Neuronal stem cell (in vitro differentiated cells): Measurements from ENCODE around the gene SYT15.
A peak's percentile ranks its signal among the peaks of the same experiment; 100 is the strongest.

Experiments used
- DNase-seq: peaks from one replicate; pipeline ENCODE4 v3.0.0-alpha.2; 2013; ENCODE audit warnings: low spot score
- H2AFZ ChIP-seq: one replicate; pipeline ENCODE4 v1.6.1; 2013; ENCODE audit warnings: mild to moderate bottlenecking, low read length, inconsistent platforms
- H2AK5ac ChIP-seq: 2 replicates; pipeline ENCODE4 v1.6.1; 2013; ENCODE audit warnings: low read depth, mild to moderate bottlenecking, inconsistent platforms, low read length, moderate library complexity, mixed read lengths
- H2BK120ac ChIP-seq: 2 replicates; pipeline ENCODE4 v1.6.1; 2013; ENCODE audit warnings: low read depth, mild to moderate bottlenecking, inconsistent platforms, low read length, moderate library complexity, mixed read lengths
- H2BK12ac ChIP-seq: one replicate; pipeline ENCODE4 v1.6.1; 2013; ENCODE audit warnings: low read length, inconsistent platforms
- H2BK15ac ChIP-seq: 2 replicates; pipeline ENCODE4 v1.6.1; 2013; ENCODE audit warnings: mild to moderate bottlenecking, low read length, inconsistent platforms, mixed read lengths
- H2BK5ac ChIP-seq: one replicate; pipeline ENCODE4 v1.6.1; 2013; ENCODE audit warnings: inconsistent platforms, mild to moderate bottlenecking, low read length, moderate library complexity
- H3K14ac ChIP-seq: one replicate; pipeline ENCODE4 v1.6.1; 2013; ENCODE audit warnings: low read length, inconsistent platforms
- H3K18ac ChIP-seq: 2 replicates; pipeline ENCODE4 v1.6.1; 2013; ENCODE audit warnings: low read length, inconsistent platforms
- H3K23ac ChIP-seq: 2 replicates; pipeline ENCODE4 v1.6.1; 2013; ENCODE audit warnings: low read depth, mild to moderate bottlenecking, mixed read lengths, low read length, inconsistent platforms; ENCODE audit not compliant: poor library complexity
- H3K27ac ChIP-seq: replicated peaks from 3 replicates; pipeline ENCODE4 v1.5.1; 2013; ENCODE audit warnings: low read length, inconsistent platforms
- H3K27me3 ChIP-seq, 3 experiments: 2 replicates each; pipeline ENCODE4 v1.6.1; 2013; ENCODE audit warnings: low read length in 3 of 3, mild to moderate bottlenecking in 2 of 3, inconsistent platforms in 1 of 3, low read depth in 1 of 3, mixed read lengths in 1 of 3, moderate library complexity in 1 of 3; ENCODE audit not compliant: control insufficient read depth in 3 of 3, insufficient read depth in 3 of 3
- H3K36me3 ChIP-seq, 2 donors: replicated peaks in 1 of 2; 2 replicates each; pipeline ENCODE4 v1.6.1; 2013; ENCODE audit warnings: low read length in 2 of 2; ENCODE audit not compliant: control insufficient read depth in 2 of 2, insufficient read depth in 2 of 2
- H3K4ac ChIP-seq: 2 replicates; pipeline ENCODE4 v1.6.1; 2013; ENCODE audit warnings: inconsistent platforms, mild to moderate bottlenecking, low read length, moderate library complexity
- H3K4me1 ChIP-seq, 2 donors: 1 replicate in 1 of 2; 2 replicates in 1 of 2; pipeline ENCODE4 v1.6.1; 2013; ENCODE audit warnings: low read length in 2 of 2, low read depth in 1 of 2; ENCODE audit not compliant: control insufficient read depth in 2 of 2, insufficient read depth in 1 of 2
- H3K4me2 ChIP-seq: one replicate; pipeline ENCODE4 v1.6.1; 2013; ENCODE audit warnings: mild to moderate bottlenecking, low read length, inconsistent platforms; ENCODE audit not compliant: insufficient read depth, poor library complexity, severe bottlenecking
- H3K4me3 ChIP-seq, 2 donors: 2 replicates each; pipeline ENCODE4 v1.5.1; 2013; ENCODE audit warnings: low read length in 2 of 2, mild to moderate bottlenecking in 2 of 2, inconsistent platforms in 1 of 2, moderate library complexity in 1 of 2
- H3K79me1 ChIP-seq: one replicate; pipeline ENCODE4 v1.6.1; 2013; ENCODE audit warnings: low read depth, mild to moderate bottlenecking, inconsistent platforms, low read length, moderate library complexity
- H3K9ac ChIP-seq: one replicate; pipeline ENCODE4 v1.6.1; 2013; ENCODE audit warnings: mild to moderate bottlenecking, low read depth, low read length, inconsistent platforms; ENCODE audit not compliant: poor library complexity
- H3K9me3 ChIP-seq, 2 donors: replicated peaks in 1 of 2; 2 replicates each; pipeline versions ENCODE3 to v1.6.1; 2013; ENCODE audit warnings: low read length in 2 of 2, mild to moderate bottlenecking in 2 of 2, inconsistent platforms in 1 of 2, low read depth in 1 of 2, mixed read lengths in 1 of 2, moderate library complexity in 1 of 2; ENCODE audit not compliant: control insufficient read depth in 2 of 2, insufficient read depth in 1 of 2
- H4K8ac ChIP-seq: one replicate; pipeline ENCODE4 v1.6.1; 2013; ENCODE audit warnings: low read depth, mild to moderate bottlenecking, inconsistent platforms, low read length, moderate library complexity
- H4K91ac ChIP-seq: one replicate; pipeline ENCODE4 v1.6.1; 2013; ENCODE audit warnings: low read length, low read depth, mild to moderate bottlenecking, inconsistent platforms; ENCODE audit not compliant: poor library complexity
- WGBS, 2 donors: extraction: QIAGEN DNeasy Blood & Tissue Kit; methylation state at CpG; one replicate each; pipeline ENCODE4 v1.1.7; 2013; ENCODE audit warnings: missing lambda C conversion rate in 2 of 2, mixed read lengths in 1 of 2; ENCODE audit not compliant: insufficient read length in 2 of 2, insufficient replicate concordance in 1 of 2; ENCODE audit errors: extremely low coverage in 2 of 2; 5-methylcytosine and 5-hydroxymethylcytosine counted together

SYT15 gene

DNA sequence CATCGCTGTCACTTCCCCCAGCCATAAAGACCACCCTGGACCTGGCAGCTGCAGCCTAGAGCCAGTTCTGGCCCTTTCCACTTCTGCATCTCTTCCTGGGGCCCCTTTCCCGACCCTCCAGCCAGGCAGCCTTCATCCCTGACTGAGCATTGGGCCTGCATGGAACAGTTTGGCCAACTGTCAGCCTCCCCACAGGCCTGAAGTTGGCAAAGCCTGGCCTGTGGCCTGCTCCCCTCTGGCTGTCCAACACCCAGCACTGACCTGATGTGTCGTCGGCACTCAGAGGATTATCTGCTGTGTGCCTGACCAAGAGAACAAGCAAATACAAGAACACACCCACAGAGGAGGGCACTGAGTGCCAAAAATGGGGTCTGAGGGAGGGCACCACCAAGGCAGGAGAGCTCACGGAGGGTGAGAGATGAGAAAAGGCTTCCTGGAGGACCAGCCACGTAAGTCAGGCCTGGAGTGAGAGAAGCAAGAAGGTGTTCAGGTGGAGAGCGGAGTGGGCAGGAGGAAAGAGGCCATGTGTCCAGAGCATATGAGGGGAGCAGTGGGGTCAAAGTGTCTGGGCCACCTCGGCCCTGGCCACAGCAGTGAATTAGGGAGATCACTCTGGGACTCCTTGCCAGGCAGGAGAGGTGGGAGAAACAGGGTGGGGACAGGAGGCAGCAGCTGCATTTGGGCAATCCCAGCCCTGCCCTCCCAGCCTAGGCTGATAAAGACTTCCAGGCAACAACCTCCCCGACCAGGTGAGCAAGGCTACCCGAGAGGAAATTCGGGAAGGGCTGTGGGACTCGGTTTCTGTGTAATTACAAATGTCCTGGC lies 27.0 kb upstream of the SYT15 start:
- no peak overlapping the region for H3K27ac ChIP-seq
- H2AFZ ChIP-seq = no peak overlapping the region
- no peak overlapping the region for H3K9ac ChIP-seq
- H3K4me1 ChIP-seq = peaks cover 2 to 20% of the 10 kb centered on the region in 2 donors
- H2BK120ac ChIP-seq = peak overlapping the region; percentile 8
- H3K79me1 ChIP-seq = peaks cover 2% of the 10 kb centered on the region
- H3K36me3 ChIP-seq = peaks cover 0 to 14% of the 10 kb centered on the region in 2 donors
- no peaks in the 10 kb centered on the region for H3K9me3 ChIP-seq
- H4K8ac ChIP-seq = no peak overlapping the region
- peak overlapping the region; percentile 15 for H3K4ac ChIP-seq
- H4K91ac ChIP-seq = no peak overlapping the region
- H2BK15ac ChIP-seq = peak overlapping the region; percentile 30
- no peak overlapping the region for H3K4me2 ChIP-seq
- peak overlapping the region; percentile 22 for H3K18ac ChIP-seq
- H3K14ac ChIP-seq = peak overlapping the region; percentile 82
- no CpG with 5 or more reads among the region's 12 CpGs for WGBS, 2 donors
- peaks cover 0 to 67% (median 5%) of the 10 kb centered on the region in 3 experiments for H3K27me3 ChIP-seq
- peak overlapping the region; percentile 7 for H2BK5ac ChIP-seq
- no peak overlapping the region for H2BK12ac ChIP-seq
- DNase-seq = no peak
- peak overlapping the region; percentile 62 for H3K23ac ChIP-seq
- no peak overlapping the region for H3K4me3 ChIP-seq
- H2AK5ac ChIP-seq = peak overlapping the region; percentile 38

DNA sequence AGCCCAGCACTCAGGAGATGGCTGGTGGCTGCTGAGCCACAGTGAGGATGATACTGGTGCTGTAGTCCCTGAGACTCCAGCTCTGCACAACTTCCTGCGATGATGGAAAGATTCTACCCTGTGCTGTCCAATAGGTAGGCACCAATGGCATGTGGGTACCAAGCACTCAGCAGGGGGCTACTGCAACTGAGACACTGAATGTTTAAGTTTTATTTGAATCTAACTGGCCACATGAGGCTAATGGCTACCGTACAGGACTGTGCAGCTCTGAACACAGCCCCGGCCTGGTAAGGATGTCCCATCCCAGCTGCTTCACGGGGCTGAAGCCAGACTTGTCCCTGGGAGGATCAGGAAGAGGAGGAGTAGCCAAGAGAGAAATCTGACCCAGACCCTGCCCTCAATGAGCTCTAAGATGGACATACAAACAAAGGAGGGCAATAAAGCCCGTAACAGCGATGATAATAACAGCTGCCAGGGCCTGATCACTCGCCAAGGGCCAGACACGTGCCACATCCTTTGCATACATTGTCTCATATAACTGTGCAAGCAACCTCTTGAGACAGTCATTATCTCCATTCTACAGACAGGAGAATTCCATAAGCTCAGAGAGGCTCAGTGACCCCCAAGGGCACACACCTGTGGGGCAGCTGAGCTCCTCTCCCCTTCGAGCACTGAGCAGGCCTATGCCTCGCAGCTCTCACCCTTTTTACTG lies 26.2 kb upstream of the SYT15 start:
- Histone ChIP-seq H3K18ac (peak overlapping the region; percentile 0), H4K91ac (no peak overlapping the region), H3K9me3 (peaks cover 0 to 4% of the 10 kb centered on the region in 2 donors), H3K4me1 (peaks cover 2 to 21% of the 10 kb centered on the region in 2 donors), H2AFZ (no peak overlapping the region), H3K9ac (no peak overlapping the region), H3K27ac (no peak overlapping the region), H3K14ac (peak overlapping the region; percentile 25), H3K79me1 (peaks cover 2% of the 10 kb centered on the region), H2BK12ac (no peak overlapping the region), H4K8ac (no peak overlapping the region), H3K36me3 (peaks cover 0 to 14% of the 10 kb centered on the region in 2 donors), H3K4ac (no peak overlapping the region), H2BK120ac (peak overlapping the region; percentile 2), H2AK5ac (peak overlapping the region; percentile 56), H3K23ac (peak overlapping the region; percentile 62), H3K4me3 (no peak overlapping the region), H2BK15ac (peak overlapping the region; percentile 30), H3K27me3 (peaks cover 0 to 74% (median 9%) of the 10 kb centered on the region in 3 experiments), H2BK5ac (peak overlapping the region; percentile 76), H3K4me2 (no peak overlapping the region)
- no CpG with 5 or more reads among the region's 10 CpGs for WGBS, 2 donors
- no peak for DNase-seq

DNA sequence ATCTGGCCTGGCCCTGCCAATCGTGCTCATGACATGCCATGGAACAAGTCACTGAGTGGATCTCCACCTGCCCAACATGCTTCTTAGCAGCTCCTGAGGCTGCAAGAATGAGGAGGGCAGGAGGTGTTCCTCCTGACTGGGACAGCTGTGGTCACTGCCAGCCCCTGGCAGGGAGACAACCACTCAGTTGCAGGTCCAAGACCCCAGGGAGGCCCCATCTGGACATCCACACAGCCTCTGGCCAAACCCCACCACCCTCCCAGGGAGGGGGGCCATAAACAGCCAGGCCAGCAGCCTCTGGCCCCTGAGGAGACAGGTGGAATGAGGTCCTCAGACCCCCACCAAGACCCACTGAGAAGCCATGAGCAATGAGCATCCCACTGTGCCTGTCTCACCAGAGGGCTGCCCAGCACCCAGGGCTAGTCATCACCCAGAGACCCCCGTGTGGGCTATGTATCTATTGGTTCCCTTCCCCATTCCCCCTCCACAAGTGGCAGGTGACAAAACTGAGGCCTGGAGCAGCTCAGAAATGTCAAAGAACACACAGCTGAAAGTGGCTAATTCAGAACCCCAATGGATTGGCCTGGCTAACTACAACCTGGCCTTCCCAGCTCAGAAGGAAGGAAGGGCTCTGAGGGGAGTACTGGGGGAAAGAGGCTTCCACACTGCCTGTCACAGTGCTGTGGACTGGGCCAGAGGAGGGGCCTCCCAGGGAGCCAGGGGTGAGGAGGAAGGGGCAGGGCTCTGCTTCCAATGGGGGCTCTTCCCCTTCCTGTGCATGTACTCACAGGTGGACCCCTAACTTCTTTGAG lies 25.5 kb upstream of the SYT15 start:
- Histone ChIP-seq H2BK15ac (peak overlapping the region; percentile 4), H2AK5ac (peak overlapping the region; percentile 56), H3K4me1 (peaks cover 2 to 18% of the 10 kb centered on the region in 2 donors), H3K27me3 (peaks cover 0 to 81% (median 12%) of the 10 kb centered on the region in 3 experiments), H3K4ac (no peak overlapping the region), H3K23ac (peak overlapping the region; percentile 50), H3K18ac (peak overlapping the region; percentile 5), H3K27ac (no peak overlapping the region), H3K4me2 (no peak overlapping the region), H2BK12ac (no peak overlapping the region), H3K36me3 (peaks cover 0 to 14% of the 10 kb centered on the region in 2 donors), H3K9ac (peak overlapping the region; percentile 33), H3K14ac (peak overlapping the region; percentile 25), H2BK5ac (peak overlapping the region; percentile 76), H4K8ac (no peak overlapping the region), H3K9me3 (peaks cover 0 to 4% of the 10 kb centered on the region in 2 donors), H3K79me1 (peaks cover 2% of the 10 kb centered on the region), H3K4me3 (no peak overlapping the region), H2AFZ (no peak overlapping the region), H4K91ac (no peak overlapping the region), H2BK120ac (peak overlapping the region; percentile 2)
- DNase-seq = no peak
- no CpG with 5 or more reads among the region's 2 CpGs for WGBS, 2 donors
